IPS DF 6.9 (cell line): ENCODE measurements around the gene PPFIA4.
A peak's percentile ranks its signal among the peaks of the same experiment; 100 is the strongest.

Experiments used
- DNase-seq: peaks from one replicate; pipeline ENCODE4 v3.0.0-alpha.2; 2013; ENCODE audit warnings: low read depth, low spot score
- H3K27ac ChIP-seq: one replicate; pipeline ENCODE4 v1.5.1; 2013; ENCODE audit warnings: low read length, control low read depth
- H3K27me3 ChIP-seq: 2 replicates; pipeline ENCODE4 v1.6.1; 2013; ENCODE audit warnings: mild to moderate bottlenecking, low read length; ENCODE audit not compliant: control insufficient read depth, insufficient read depth
- H3K36me3 ChIP-seq: 2 replicates; pipeline ENCODE4 v1.6.1; 2013; ENCODE audit warnings: low read length; ENCODE audit not compliant: control insufficient read depth, insufficient read depth
- H3K4me1 ChIP-seq: 2 replicates; pipeline ENCODE4 v1.6.1; 2013; ENCODE audit warnings: low read length; ENCODE audit not compliant: control insufficient read depth, insufficient read depth
- H3K4me3 ChIP-seq: 2 replicates; pipeline ENCODE4 v1.5.1; 2013; ENCODE audit warnings: mild to moderate bottlenecking, low read length
- H3K9me3 ChIP-seq: 2 replicates; pipeline ENCODE4 v1.6.1; 2013; ENCODE audit warnings: low read length, inconsistent platforms; ENCODE audit not compliant: control insufficient read depth, insufficient read depth
- WGBS: extraction: QIAGEN DNeasy Blood & Tissue Kit; methylation state at CpG from one replicate; pipeline ENCODE4 v1.1.7; 2013; ENCODE audit warnings: mixed read lengths, missing lambda C conversion rate; ENCODE audit not compliant: insufficient read length, insufficient coverage; 5-methylcytosine and 5-hydroxymethylcytosine counted together

The PPFIA4 gene

GRCh38 chr1:203117611-203118575 is 91.6 kb downstream of the PPFIA4 start:
- no CpG with 5 or more reads among the region's 35 CpGs for WGBS
- Histone ChIP-seq H3K36me3 (no peaks in the 10 kb centered on the region), H3K4me3 (no peak overlapping the region; the same call in 1 of the 2 replicates), H3K27me3 (no peaks in the 10 kb centered on the region), H3K4me1 (no peaks in the 10 kb centered on the region), H3K27ac (no peak overlapping the region), H3K9me3 (no peaks in the 10 kb centered on the region)
- peak; percentile 77 for DNase-seq

- Histone ChIP-seq H3K36me3 (no peaks in the 10 kb centered on the region), H3K4me1 (no peaks in the 10 kb centered on the region), H3K27ac (no peak overlapping the region), H3K4me3 (no peak overlapping the region), H3K27me3 (no peaks in the 10 kb centered on the region), H3K9me3 (no peaks in the 10 kb centered on the region)
- WGBS: no CpG with 5 or more reads among the region's 7 CpGs
- no peak for DNase-seq
Observed at GRCh38 chr1:203120325-203121153, 94.2 kb downstream of the PPFIA4 start.

DNA sequence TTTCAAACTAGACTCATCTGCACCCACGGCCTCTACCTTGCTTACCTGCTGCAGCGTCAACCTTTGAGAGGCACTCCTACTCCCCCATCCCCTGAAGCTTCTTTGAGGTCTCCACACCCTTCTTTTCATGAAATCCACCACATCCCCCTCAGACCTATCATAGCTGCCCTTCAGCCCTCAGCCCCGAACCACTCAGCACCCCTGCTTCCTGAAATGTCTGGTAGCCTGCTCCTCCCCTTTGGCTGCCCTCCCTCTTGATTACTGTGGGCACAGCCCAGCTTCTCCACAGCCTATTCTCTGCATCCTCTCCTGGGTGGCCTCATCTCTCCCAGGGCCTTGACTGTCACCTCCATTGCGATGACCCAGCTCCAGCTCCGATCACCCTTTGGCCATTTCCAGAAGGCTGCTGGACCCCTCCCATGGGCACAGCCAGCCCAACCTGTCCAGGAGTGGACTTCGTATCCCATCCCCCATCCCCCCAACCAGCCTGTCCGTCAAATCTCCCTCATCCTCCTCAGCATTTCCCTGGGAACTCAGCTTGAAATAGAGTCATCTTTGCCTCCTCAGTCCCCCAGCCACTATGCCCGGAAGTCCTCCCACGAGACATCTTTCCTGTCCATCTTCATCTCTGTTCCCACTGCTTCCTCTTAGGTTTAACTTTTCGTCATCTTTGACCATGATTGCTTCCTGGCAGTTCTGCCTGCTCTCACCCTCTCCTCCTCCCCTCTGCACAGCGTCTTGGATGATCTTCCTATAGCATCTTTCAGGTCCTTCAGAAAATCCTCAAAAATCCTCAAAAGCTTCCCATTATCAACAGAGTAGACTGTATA is 95.1 kb downstream of the PPFIA4 start:
- WGBS: no CpG with 5 or more reads among the region's 11 CpGs
- Histone ChIP-seq H3K27me3 (no peaks in the 10 kb centered on the region), H3K36me3 (no peaks in the 10 kb centered on the region), H3K4me1 (peaks cover 2% of the 10 kb centered on the region; the same call in 1 of the 2 replicates), H3K27ac (no peak overlapping the region), H3K4me3 (no peak overlapping the region), H3K9me3 (no peaks in the 10 kb centered on the region)
- no peak for DNase-seq

DNA sequence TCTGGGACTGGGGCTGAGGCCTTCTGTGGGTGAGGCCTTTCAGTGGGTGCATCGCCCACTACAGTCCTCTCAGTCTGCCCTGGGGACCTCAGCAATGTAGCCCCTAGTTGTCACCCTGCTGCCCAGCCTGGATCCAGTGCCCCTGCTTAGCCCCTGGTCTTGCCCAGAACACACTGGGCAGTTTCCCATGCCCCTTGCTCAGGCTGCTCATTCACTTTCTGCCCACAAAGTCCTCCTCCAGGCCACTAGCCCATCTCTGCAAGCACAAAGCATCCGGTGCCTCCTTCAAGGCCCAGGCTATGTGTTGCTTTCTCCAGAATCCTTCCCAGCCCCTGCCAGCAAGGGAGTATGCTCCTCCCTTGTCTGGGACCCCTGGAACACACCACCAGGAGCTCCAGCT is 95.9 kb downstream of the PPFIA4 start:
- peaks cover 8% of the 10 kb centered on the region; the same call in 1 of the 2 replicates for H3K4me1 ChIP-seq
- no peak overlapping the region for H3K27ac ChIP-seq
- H3K9me3 ChIP-seq: no peaks in the 10 kb centered on the region
- H3K27me3 ChIP-seq: no peaks in the 10 kb centered on the region; the same call in 1 of the 2 replicates
- no peak for DNase-seq
- H3K4me3 ChIP-seq: no peak overlapping the region
- no CpG with 5 or more reads among the region's 2 CpGs for WGBS
- H3K36me3 ChIP-seq: no peaks in the 10 kb centered on the region

GRCh38 chr1:203124011-203124410 is 97.7 kb downstream of the PPFIA4 start:
- Histone ChIP-seq H3K27ac (no peak overlapping the region), H3K9me3 (no peaks in the 10 kb centered on the region), H3K27me3 (no peaks in the 10 kb centered on the region; the same call in 1 of the 2 replicates), H3K4me1 (peaks cover 10% of the 10 kb centered on the region; the same call in 1 of the 2 replicates), H3K36me3 (no peaks in the 10 kb centered on the region), H3K4me3 (no peak overlapping the region)
- WGBS: no CpG with 5 or more reads among the region's 5 CpGs
- no peak for DNase-seq

GRCh38 chr1:203124546-203125317 is 98.4 kb downstream of the PPFIA4 start:
- H3K27ac ChIP-seq: no peak overlapping the region
- peaks cover 10% of the 10 kb centered on the region; the same call in 1 of the 2 replicates for H3K4me1 ChIP-seq
- no peaks in the 10 kb centered on the region for H3K36me3 ChIP-seq
- H3K27me3 ChIP-seq: no peaks in the 10 kb centered on the region; the same call in 1 of the 2 replicates
- WGBS: no CpG with 5 or more reads among the region's 5 CpGs
- H3K9me3 ChIP-seq: no peaks in the 10 kb centered on the region
- no peak for DNase-seq
- no peak overlapping the region for H3K4me3 ChIP-seq

DNA sequence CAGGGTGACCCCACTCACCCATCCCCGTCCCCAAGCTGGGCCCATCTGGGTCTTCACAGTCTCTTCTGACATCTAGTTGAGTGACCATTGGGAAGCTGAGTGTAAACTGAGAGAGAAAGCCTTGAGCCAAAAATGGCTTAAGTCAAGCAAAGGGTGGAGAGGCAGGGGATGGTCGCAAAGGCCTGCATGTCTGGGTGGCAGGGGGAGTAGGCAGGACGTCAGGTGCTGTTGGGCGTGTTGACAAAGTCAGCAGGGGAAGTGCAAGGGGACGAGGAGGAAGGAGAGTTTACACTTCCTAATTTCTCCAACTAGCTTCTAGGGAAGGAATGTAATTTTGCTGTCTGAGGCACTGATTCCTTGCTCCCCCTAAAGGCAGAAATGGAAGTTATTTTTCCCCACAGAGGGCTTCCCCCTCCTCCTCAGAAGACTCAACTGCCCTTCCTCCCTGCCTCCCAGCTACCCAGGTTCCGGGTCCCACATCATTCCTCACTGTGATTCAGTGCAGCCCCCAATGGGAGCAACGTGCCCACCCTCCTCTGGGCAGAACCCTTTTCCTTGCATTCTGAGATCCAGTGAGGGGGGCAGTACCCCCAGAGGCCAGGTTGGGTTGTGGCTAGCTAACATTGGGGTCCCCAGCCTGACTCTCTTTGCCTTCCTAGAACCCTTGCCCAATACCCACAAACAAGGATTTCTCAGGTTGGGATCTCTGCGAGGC is 100.0 kb downstream of the PPFIA4 start:
- H3K27me3 ChIP-seq: no peaks in the 10 kb centered on the region; the same call in 1 of the 2 replicates
- no CpG with 5 or more reads among the region's 8 CpGs for WGBS
- H3K27ac ChIP-seq: no peak overlapping the region
- DNase-seq: peak; percentile 43
- H3K36me3 ChIP-seq: no peaks in the 10 kb centered on the region
- H3K9me3 ChIP-seq: no peaks in the 10 kb centered on the region
- no peak overlapping the region for H3K4me3 ChIP-seq
- peaks cover 10% of the 10 kb centered on the region; the same call in 1 of the 2 replicates for H3K4me1 ChIP-seq

- Histone ChIP-seq H3K4me1 (peaks cover 10% of the 10 kb centered on the region; the same call in 1 of the 2 replicates), H3K27me3 (no peaks in the 10 kb centered on the region; the same call in 1 of the 2 replicates), H3K9me3 (no peaks in the 10 kb centered on the region), H3K4me3 (peak overlapping the region; percentile 31; the same call in 1 of the 2 replicates), H3K27ac (no peak overlapping the region), H3K36me3 (no peaks in the 10 kb centered on the region)
- no CpG with 5 or more reads among the region's 12 CpGs for WGBS
- no peak for DNase-seq
Observed at GRCh38 chr1:203126866-203127665, 100.8 kb downstream of the PPFIA4 start.
